Epithelial cell of esophagus (primary cell): Measurements from ENCODE around the gene SH3BGRL2.
A peak's percentile ranks its signal among the peaks of the same experiment; 100 is the strongest.

Experiments used
- DNase-seq: peaks from one replicate; pipeline ENCODE4 v3.0.0; 2010; ENCODE audit warnings: low read depth
- H3K4me3 ChIP-seq: 2 replicates; pipeline ENCODE4 v1.5.1; 2011; ENCODE audit warnings: mild to moderate bottlenecking, low read length, control low read depth
- TF ChIP-seq, protein P1 (sequence below): IDR thresholded peaks from 2 replicates; pipeline ENCODE4 v1.5.1; 2011; ENCODE audit warnings: low read depth, mild to moderate bottlenecking, low read length, control low read depth, inconsistent platforms; ENCODE audit not compliant: insufficient read depth; ENCODE audit errors: missing control alignments

The SH3BGRL2 gene

DNA sequence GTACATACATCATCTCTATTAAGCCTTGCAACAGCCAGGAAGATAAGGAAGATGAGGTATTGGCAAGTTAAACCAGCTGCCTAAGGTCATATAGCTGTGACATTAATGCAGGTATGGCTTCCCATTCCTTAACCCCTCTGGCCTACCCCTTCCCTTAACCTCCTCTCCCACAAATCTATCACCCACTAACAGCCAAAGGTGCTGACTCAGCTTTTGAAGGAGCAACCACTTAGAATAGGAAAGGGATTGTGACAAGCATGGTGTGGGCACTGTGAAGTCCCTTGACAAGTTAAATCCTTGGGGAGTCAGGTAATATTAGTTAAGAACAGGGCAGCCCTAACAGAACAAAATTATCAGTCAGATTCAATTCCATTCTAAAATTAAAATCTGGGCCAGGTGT, 5.4 kb upstream of the SH3BGRL2 start:
- DNase-seq, result no peak
- TF ChIP-seq, protein P1, sequence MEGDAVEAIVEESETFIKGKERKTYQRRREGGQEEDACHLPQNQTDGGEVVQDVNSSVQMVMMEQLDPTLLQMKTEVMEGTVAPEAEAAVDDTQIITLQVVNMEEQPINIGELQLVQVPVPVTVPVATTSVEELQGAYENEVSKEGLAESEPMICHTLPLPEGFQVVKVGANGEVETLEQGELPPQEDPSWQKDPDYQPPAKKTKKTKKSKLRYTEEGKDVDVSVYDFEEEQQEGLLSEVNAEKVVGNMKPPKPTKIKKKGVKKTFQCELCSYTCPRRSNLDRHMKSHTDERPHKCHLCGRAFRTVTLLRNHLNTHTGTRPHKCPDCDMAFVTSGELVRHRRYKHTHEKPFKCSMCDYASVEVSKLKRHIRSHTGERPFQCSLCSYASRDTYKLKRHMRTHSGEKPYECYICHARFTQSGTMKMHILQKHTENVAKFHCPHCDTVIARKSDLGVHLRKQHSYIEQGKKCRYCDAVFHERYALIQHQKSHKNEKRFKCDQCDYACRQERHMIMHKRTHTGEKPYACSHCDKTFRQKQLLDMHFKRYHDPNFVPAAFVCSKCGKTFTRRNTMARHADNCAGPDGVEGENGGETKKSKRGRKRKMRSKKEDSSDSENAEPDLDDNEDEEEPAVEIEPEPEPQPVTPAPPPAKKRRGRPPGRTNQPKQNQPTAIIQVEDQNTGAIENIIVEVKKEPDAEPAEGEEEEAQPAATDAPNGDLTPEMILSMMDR, result no peak
- H3K4me3 ChIP-seq, result no peak overlapping the region

DNA sequence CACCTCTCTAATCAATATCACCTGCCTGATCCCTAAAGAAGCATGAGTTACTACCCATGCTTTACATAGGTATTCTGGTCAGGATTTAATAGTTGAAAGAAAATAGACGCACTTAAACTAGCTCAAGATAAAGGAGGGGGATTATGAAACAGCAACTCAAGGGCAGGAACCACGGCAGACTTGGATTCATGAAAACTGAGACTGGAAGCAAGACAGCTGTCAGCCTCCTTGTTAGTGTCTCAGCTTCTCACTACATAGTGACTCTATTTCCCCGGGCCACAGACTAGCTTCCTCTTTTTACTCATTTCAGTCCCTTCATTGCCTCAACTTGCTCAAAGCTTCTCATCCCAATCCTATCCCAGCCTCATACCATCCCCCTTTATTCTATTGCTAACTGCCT, 4.3 kb upstream of the SH3BGRL2 start:
- no peak overlapping the region for H3K4me3 ChIP-seq
- DNase-seq, result no peak
- TF ChIP-seq, protein P1, result no peak

DNA sequence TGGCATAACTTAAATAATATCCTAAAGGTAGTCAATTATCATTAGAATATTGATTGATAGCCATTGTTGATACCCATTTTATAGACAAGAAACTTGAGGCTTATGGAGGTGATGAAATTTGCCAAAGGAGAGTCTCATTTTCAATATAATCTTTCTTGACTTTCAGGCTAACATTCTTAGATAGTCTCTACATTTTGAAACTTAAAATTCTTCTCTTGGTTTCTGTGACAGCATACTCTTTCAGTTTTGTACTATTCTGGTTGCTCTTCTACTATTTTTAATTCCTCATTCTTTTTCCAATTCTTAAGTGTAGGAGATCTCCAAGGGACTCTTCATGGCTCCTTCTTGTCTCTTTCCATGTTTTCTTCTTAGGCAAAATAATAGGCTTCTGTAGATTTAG, 3.7 kb upstream of the SH3BGRL2 start:
- no peak for DNase-seq
- TF ChIP-seq, protein P1, result no peak
- no peak overlapping the region for H3K4me3 ChIP-seq

DNA sequence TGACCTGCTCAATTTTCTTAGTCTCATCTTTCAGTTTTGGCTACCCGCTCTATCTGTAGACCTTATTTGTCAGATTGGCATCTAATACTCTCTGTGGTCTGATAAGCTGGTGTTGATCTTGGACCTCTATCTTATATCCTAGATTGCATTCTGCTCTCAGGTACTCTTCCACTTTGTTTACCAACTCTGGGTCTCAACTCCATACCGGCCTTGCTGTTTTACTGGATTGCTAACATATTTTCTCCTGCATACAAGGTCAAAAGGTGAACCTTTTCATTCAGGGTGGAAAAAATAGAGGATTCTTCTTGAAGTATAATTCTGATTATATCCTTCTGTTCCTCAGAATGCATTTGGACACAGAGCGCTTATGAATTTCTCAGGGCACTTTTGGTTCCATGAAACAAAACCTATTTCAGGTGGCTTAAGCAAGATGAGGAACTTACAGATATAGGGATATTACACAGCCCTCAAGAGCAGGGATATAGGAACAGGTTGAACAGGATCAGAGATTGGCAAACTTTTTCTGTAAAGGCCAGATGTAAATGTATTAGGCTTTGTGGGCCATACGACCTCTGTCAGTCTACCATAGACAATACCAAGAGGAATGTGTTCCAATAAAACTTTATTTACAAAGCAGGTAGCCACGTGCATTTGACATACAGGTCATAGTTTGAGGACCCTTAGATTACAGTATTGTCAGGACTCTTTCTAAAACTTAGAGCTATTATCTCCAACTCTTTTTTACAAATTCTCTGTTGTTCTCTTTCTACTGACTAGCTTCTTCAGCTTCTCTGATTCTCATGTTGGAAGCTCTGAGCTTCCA, 2.5 kb upstream of the SH3BGRL2 start:
- no peak overlapping the region for H3K4me3 ChIP-seq
- DNase-seq, result peak; percentile 23
- TF ChIP-seq, protein P1, result no peak

DNA sequence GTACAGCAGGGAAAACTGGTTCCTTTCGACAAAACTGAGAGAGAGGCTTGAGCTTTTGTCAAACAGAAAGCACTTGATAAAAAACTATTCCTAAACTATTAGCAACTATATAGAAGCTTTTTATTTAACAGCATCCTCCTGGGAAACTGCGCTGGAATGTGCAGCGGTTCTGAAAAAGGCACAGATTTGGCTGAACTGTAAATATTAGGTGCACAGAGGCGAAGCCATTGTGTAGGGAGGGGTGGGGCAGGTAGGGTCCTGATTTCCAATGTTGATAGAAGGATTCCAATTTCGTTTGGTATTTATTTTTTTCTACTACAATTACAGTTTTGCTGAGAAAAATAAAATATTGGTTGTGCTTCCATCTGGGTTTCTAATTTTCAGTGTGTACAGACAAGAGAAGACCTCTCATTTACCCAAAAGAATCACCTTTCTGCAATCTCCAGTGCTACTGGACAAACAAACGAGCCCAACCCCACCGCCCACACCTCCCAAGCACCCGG, 698 bp upstream of the SH3BGRL2 start:
- DNase-seq, result no peak
- TF ChIP-seq, protein P1, result no peak
- peak overlapping the region; percentile 70 for H3K4me3 ChIP-seq

DNA sequence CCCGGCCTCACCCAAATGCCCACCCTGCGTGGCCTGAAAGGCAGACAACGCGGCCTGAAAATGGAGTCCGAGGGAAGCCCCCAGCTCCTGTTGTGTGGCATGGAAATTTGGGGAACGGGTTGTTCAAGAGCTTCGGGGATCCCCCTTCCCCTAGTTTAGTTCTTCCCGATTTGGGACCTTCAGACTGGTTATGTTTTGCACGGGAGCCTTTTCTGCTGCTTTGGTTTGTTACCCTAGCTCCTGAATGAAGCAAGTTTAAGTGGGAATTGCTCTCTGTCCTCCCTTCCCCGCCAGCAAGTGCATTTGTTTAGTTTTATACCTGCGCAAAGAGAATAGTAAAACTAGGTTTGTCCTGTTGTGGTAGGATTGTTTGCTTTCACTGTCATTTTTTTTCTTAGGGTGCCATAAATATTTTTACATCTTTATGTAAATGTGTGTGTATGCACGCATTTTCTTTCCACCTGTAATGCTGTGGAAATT, 604 bp downstream of the SH3BGRL2 start:
- H3K4me3 ChIP-seq, result peak overlapping the region; percentile 70
- TF ChIP-seq, protein P1, result no peak
- no peak for DNase-seq
